Neural cell (in vitro differentiated cells): ENCODE measurements around the gene ARID1B. TPM values are rescaled to one million over a fixed set of nuclear protein-coding genes. Genes with fewer than 3 reads are reported as not detected.

Experiments used
- H2AFZ ChIP-seq: fragments of 200-600, 300-800 bp; sonication (generic), shearing (Covaris generic); 2 replicates; pipeline ENCODE4 v1.6.0; 2014; ENCODE audit warnings: low read depth, mild to moderate bottlenecking, antibody characterized with exemption, low read length, moderate library complexity
- H3F3A ChIP-seq: fragments of 200-600 bp; shearing (Covaris generic); 2 replicates; pipeline ENCODE4 v1.6.1; 2016; ENCODE audit warnings: mild to moderate bottlenecking, moderate library complexity, mixed read lengths, antibody characterized with exemption, low read length; ENCODE audit not compliant: insufficient read depth, poor library complexity, severe bottlenecking
- H3K27ac ChIP-seq: fragments of 200-600, 300-800 bp; sonication (generic), shearing (Covaris generic); 2 replicates; pipeline ENCODE4 v1.5.1; 2014; ENCODE audit warnings: mild to moderate bottlenecking, low read length, moderate library complexity
- H3K27me3 ChIP-seq: fragments of 300-800, 200-600 bp; sonication (generic), shearing (Covaris generic); 2 replicates; pipeline ENCODE4 v1.6.0; 2014; ENCODE audit warnings: mild to moderate bottlenecking, low read depth, low read length, moderate library complexity; ENCODE audit not compliant: insufficient read depth
- H3K36me3 ChIP-seq: fragments of 300-800, 200-600 bp; sonication (generic), shearing (Covaris generic); 2 replicates; pipeline ENCODE4 v1.5.1; 2014; ENCODE audit warnings: mild to moderate bottlenecking, antibody characterized with exemption, low read length, moderate library complexity; ENCODE audit not compliant: insufficient read depth
- H3K4me2 ChIP-seq: fragments of 300-800, 200-600 bp; sonication (generic), shearing (Covaris generic); 2 replicates; pipeline ENCODE4 v1.6.0; 2014; ENCODE audit warnings: mild to moderate bottlenecking, low read length
- H3K4me3 ChIP-seq: fragments of 300-800, 200-600 bp; sonication (generic), shearing (Covaris generic); 2 replicates; pipeline ENCODE4 v1.5.1; 2014; ENCODE audit warnings: mild to moderate bottlenecking, low read length, moderate library complexity
- H3K79me2 ChIP-seq: fragments of 200-600 bp; shearing (Covaris generic); replicated peaks from 2 replicates; pipeline ENCODE4 v1.6.0; 2014; ENCODE audit warnings: mild to moderate bottlenecking, low read length, moderate library complexity; ENCODE audit not compliant: insufficient read depth
- H3K9ac ChIP-seq: fragments of 300-800, 200-600 bp; sonication (generic), shearing (Covaris generic); 2 replicates; pipeline ENCODE4 v1.6.1; 2016; ENCODE audit warnings: mild to moderate bottlenecking, low read length, mixed read lengths
- H3K9me2 ChIP-seq: fragments of 200-600 bp; shearing (Covaris generic); 2 replicates; pipeline ENCODE4 v1.6.1; 2016; ENCODE audit warnings: mild to moderate bottlenecking, low read length, mixed read lengths; ENCODE audit not compliant: insufficient read depth
- H3K9me3 ChIP-seq: fragments of 200-600, 300-800 bp; sonication (generic), shearing (Covaris generic); 2 replicates; pipeline ENCODE4 v1.6.1; 2016; ENCODE audit warnings: mild to moderate bottlenecking, mixed run types, low read length, moderate library complexity, mixed read lengths
- H4K20me1 ChIP-seq: fragments of 200-600 bp; shearing (Covaris generic); 2 replicates; pipeline ENCODE4 v1.6.1; 2016; ENCODE audit warnings: mild to moderate bottlenecking, mixed run types; ENCODE audit not compliant: insufficient read depth
- CTCF ChIP-seq: fragments of 450-650 bp; IDR thresholded peaks from 2 replicates; pipeline ENCODE4 v1.5.1; 2014; ENCODE audit warnings: antibody characterized with exemption, mild to moderate bottlenecking, moderate library complexity; ENCODE audit not compliant: poor library complexity, severe bottlenecking
- EP300 ChIP-seq: fragments of 450-650 bp; conservative IDR thresholded peaks from 2 replicates; pipeline ENCODE4 v1.6.1; 2014; ENCODE audit warnings: antibody characterized with exemption, mild to moderate bottlenecking, moderate library complexity; ENCODE audit not compliant: poor library complexity, severe bottlenecking
- EZH2 ChIP-seq: fragments of 200-600, 300-800 bp; shearing (Covaris generic), sonication (generic); IDR thresholded peaks from 2 replicates; pipeline ENCODE4 v1.6.1; 2014; ENCODE audit warnings: antibody characterized with exemption, low read length, borderline replicate concordance, mild to moderate bottlenecking; ENCODE audit not compliant: insufficient read depth, poor library complexity, severe bottlenecking
- MXI1 ChIP-seq: fragments of 450-650 bp; conservative IDR thresholded peaks from 2 replicates; pipeline ENCODE4 v1.6.1; 2014; ENCODE audit warnings: antibody characterized with exemption, mild to moderate bottlenecking; ENCODE audit not compliant: poor library complexity, severe bottlenecking
- POLR2AphosphoS5 ChIP-seq: IDR thresholded peaks from 2 replicates; pipeline ENCODE4 v1.6.1; 2012
- RAD21 ChIP-seq: fragments of 450-650 bp; conservative IDR thresholded peaks from 2 replicates; pipeline ENCODE4 v1.6.1; 2014; ENCODE audit warnings: antibody characterized with exemption, mild to moderate bottlenecking, moderate library complexity
- REST ChIP-seq: IDR thresholded peaks from 2 replicates; pipeline ENCODE4 v1.6.1; 2012; ENCODE audit warnings: borderline replicate concordance
- SMC3 ChIP-seq: fragments of 450-650 bp; conservative IDR thresholded peaks from 2 replicates; pipeline ENCODE4 v1.6.1; 2014; ENCODE audit warnings: antibody characterized with exemption, mild to moderate bottlenecking, moderate library complexity; ENCODE audit not compliant: poor library complexity
- TAF1 ChIP-seq: IDR thresholded peaks from 2 replicates; pipeline ENCODE4 v1.6.1; 2012; ENCODE audit warnings: low read depth
- polyA plus RNA-seq: library from polyadenylated mRNA; depleted of rRNA; stranded (reverse); fragments of >200 nt; gene quantifications from 2 replicates; pipeline ENCODE4 v1.2.3, GENCODE V29; 2014

The ARID1B gene
- polyA plus RNA-seq, 1 donor from 2014 or later = 35.0 TPM

DNA sequence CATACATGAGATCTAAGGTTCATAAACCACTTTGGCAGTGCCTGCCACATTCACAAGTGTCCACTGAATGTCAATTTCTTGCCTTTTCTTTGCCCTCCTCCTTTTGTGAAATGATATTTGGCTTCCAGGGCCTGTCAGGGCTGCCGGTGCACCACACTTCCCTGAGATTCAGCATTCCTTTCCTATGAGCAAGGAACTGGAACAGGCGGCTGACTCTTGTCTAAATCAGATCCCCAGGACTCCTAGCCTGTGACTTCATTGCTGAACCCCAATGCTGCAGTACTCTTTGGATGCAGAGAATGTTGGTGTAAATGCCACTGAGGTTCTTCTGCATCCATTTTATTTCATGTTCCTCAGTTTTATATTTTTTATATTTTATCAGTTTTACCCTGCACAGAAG is 172.2 kb downstream of the ARID1B start:
- no peaks in the 10 kb centered on the region for H3K36me3 ChIP-seq
- no peak overlapping the region for H2AFZ ChIP-seq
- peaks cover 61% of the 10 kb centered on the region for H3K79me2 ChIP-seq
- H3K9me3 ChIP-seq = no peaks in the 10 kb centered on the region
- H3K9me2 ChIP-seq = no peaks in the 10 kb centered on the region
- no peak overlapping the region for H3K4me3 ChIP-seq
- H3K27ac ChIP-seq = no peak overlapping the region
- no peak overlapping the region for H3K4me2 ChIP-seq
- TF ChIP-seq REST (no peak), MXI1 (no peak), EP300 (no peak), TAF1 (no peak), CTCF (no peak), RAD21 (no peak), EZH2 (no peak), SMC3 (no peak), POLR2AphosphoS5 (no peak)
- no peaks in the 10 kb centered on the region for H3F3A ChIP-seq
- no peaks in the 10 kb centered on the region for H4K20me1 ChIP-seq
- H3K9ac ChIP-seq = no peak overlapping the region
- no peaks in the 10 kb centered on the region for H3K27me3 ChIP-seq

GRCh38 chr6:156950084-156950483 is 172.9 kb downstream of the ARID1B start:
- H3K27ac ChIP-seq = no peak overlapping the region
- H3K4me2 ChIP-seq = no peak overlapping the region
- no peaks in the 10 kb centered on the region for H3K9me3 ChIP-seq
- H4K20me1 ChIP-seq = no peaks in the 10 kb centered on the region
- no peak overlapping the region for H3K9ac ChIP-seq
- H3K36me3 ChIP-seq = no peaks in the 10 kb centered on the region
- no peak overlapping the region for H3K4me3 ChIP-seq
- H3K79me2 ChIP-seq = peaks cover 68% of the 10 kb centered on the region
- H3F3A ChIP-seq = no peaks in the 10 kb centered on the region
- H3K9me2 ChIP-seq = no peaks in the 10 kb centered on the region
- H2AFZ ChIP-seq = no peak overlapping the region
- TF ChIP-seq TAF1 (no peak), SMC3 (no peak), EZH2 (no peak)
- H3K27me3 ChIP-seq = no peaks in the 10 kb centered on the region

DNA sequence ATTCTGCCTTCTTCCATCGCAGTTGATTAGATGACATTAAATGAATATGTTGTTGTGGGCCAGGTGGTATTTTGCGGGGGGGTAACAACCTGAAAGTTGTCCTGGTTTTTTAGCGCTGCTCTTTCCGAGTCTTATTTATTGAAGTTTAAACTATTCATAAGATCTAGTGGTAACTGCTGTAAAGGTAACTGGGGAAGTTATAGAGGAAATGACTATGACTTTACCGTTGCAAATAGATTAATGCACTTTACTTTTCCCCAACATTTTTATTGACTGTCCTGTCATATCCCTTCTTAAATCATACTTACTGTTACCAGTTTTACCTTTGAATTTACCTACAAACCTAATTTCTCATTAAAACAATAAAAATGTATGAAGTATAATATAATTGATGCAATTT is 173.4 kb downstream of the ARID1B start:
- Histone ChIP-seq H3F3A (no peaks in the 10 kb centered on the region), H3K9me2 (no peaks in the 10 kb centered on the region), H3K27me3 (no peaks in the 10 kb centered on the region), H2AFZ (no peak overlapping the region), H3K4me2 (no peak overlapping the region), H3K27ac (no peak overlapping the region), H3K79me2 (peaks cover 71% of the 10 kb centered on the region), H3K9me3 (no peaks in the 10 kb centered on the region), H3K4me3 (no peak overlapping the region), H3K36me3 (no peaks in the 10 kb centered on the region), H3K9ac (no peak overlapping the region), H4K20me1 (no peaks in the 10 kb centered on the region)
- no peak for TF ChIP-seq SMC3
